Hepatocyte (in vitro differentiated cells): ENCODE measurements around the gene CTTN.
A peak's percentile ranks its signal among the peaks of the same experiment; 100 is the strongest.

ENCODE experiments used
- EZH2phosphoT487 ChIP-seq: fragments of 200-600 bp; sonication (generic); IDR thresholded peaks from one replicate; pipeline ENCODE4 v1.6.1; 2018; ENCODE audit warnings: antibody characterized with exemption, mild to moderate bottlenecking, low read depth, moderate library complexity; ENCODE audit not compliant: unreplicated experiment, severe bottlenecking
- TF ChIP-seq, protein P1 (sequence below): fragments of 200-600 bp; sonication (generic); IDR thresholded peaks from 2 replicates; pipeline ENCODE4 v1.5.1; 2016; ENCODE audit warnings: antibody characterized with exemption, mild to moderate bottlenecking; ENCODE audit not compliant: poor library complexity

DNA sequence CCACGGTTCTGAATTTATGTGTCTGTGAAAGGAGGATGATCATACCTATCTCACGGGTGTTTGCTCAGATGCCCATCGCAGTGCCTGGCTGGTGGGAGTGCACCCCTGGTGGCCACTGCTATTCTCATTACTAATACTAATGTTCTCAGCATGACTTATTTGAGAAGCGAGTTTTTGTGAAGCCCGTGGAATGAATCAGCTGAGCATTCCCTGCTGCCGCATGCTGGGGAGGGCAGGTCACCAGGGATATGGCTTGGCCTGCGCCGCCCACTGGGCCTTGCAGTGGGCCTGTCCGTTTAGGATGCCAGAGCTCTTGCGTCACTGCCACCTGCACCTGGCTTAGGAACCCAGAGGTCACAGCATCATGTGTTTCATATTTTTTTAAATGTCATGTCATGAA is 16.9 kb downstream of the CTTN start:
- TF ChIP-seq, protein P1, sequence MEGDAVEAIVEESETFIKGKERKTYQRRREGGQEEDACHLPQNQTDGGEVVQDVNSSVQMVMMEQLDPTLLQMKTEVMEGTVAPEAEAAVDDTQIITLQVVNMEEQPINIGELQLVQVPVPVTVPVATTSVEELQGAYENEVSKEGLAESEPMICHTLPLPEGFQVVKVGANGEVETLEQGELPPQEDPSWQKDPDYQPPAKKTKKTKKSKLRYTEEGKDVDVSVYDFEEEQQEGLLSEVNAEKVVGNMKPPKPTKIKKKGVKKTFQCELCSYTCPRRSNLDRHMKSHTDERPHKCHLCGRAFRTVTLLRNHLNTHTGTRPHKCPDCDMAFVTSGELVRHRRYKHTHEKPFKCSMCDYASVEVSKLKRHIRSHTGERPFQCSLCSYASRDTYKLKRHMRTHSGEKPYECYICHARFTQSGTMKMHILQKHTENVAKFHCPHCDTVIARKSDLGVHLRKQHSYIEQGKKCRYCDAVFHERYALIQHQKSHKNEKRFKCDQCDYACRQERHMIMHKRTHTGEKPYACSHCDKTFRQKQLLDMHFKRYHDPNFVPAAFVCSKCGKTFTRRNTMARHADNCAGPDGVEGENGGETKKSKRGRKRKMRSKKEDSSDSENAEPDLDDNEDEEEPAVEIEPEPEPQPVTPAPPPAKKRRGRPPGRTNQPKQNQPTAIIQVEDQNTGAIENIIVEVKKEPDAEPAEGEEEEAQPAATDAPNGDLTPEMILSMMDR: peak; percentile 10
- TF ChIP-seq EZH2phosphoT487: no peak
